ENCODE results near the gene FXYD1.

Gene FXYD1

DNA sequence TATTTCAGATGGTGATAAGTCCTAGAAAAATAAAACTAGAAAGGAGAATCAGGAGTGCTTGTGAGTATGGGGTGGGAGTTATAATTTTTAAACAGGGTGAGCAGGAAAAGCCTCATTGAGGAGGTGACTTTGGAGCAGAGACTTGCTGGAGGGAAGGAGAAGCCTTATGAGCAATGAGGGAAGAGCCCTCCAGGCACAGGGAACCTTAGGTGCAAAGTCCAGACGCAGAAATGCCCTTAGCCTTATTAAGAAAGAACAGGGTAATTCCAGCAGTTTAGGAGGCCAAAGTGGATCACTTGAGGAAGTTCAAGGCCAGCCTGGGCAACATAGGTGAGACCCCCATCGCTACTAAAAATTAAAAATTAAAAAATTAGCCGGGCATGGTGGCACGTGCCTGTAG is 44.0 kb upstream of the FXYD1 start:
- H3K4me1 ChIP-seq (ENCODE audit: low read length), result no peaks in the 10 kb centered on the region
- no peak for TF ChIP-seq EZH2 (optimal IDR thresholded peaks at IDR 0.05; ENCODE audit: low read depth, low read length)
- TF ChIP-seq, protein P1, sequence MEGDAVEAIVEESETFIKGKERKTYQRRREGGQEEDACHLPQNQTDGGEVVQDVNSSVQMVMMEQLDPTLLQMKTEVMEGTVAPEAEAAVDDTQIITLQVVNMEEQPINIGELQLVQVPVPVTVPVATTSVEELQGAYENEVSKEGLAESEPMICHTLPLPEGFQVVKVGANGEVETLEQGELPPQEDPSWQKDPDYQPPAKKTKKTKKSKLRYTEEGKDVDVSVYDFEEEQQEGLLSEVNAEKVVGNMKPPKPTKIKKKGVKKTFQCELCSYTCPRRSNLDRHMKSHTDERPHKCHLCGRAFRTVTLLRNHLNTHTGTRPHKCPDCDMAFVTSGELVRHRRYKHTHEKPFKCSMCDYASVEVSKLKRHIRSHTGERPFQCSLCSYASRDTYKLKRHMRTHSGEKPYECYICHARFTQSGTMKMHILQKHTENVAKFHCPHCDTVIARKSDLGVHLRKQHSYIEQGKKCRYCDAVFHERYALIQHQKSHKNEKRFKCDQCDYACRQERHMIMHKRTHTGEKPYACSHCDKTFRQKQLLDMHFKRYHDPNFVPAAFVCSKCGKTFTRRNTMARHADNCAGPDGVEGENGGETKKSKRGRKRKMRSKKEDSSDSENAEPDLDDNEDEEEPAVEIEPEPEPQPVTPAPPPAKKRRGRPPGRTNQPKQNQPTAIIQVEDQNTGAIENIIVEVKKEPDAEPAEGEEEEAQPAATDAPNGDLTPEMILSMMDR (IDR thresholded peaks at IDR 0.05; ENCODE audit: low read length), result no peak
- no peak for TF ChIP-seq EZH2phosphoT487 (IDR thresholded peaks at IDR 0.05; ENCODE audit: low read length)

DNA sequence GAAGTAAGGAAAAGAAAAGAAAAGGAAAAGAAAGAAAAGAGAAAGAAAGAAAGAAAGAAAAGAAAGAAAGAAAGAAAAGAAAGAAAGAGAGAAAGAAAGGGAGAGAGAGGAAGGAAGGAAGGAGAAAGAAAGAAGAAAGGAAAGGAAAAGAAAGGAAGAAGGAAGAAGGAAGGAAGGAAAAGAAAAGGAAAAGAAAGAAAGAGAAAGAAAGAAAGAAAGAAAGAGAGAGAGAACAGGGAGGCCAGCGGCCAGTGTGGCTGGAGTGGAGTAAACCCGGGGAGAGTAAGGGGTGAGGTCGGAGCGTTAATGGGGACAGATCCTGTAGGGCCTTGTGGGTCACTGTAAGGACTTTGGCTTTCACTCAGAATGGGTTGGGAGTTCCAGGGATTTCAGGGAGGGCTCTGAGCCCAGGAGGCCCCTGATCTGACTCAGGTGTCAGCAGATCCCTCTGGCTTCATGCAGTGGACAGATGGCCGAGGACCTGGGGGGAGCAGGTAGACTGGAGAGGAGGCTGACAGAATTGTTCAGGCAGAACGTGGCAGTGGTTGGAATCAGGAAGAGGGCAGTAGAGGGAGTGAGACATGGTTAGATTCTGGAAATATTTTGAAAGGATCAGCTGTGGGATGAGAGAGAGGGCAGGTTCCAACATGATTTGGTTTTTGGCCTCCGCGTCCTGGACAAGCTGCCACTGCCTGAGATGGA is 42.8 kb upstream of the FXYD1 start:
- no peaks in the 10 kb centered on the region for H3K9me3 ChIP-seq (replicated peaks; ENCODE audit: insufficient read depth, low read length)
- H3K4me2 ChIP-seq (ENCODE audit: low read depth, low read length), result no peak overlapping the region
- H3K9me2 ChIP-seq (replicated peaks; ENCODE audit: insufficient read depth, low read length), result no peaks in the 10 kb centered on the region
- no peak overlapping the region for H3K27ac ChIP-seq (ENCODE audit: low read length)
- no peaks in the 10 kb centered on the region for H3K36me3 ChIP-seq (replicated peaks; ENCODE audit: insufficient read depth, low read length)
- H2AFZ ChIP-seq (ENCODE audit: low read length), result no peak overlapping the region
- DNase-seq, result no peak
- H3K79me2 ChIP-seq (ENCODE audit: low read length), result no peaks in the 10 kb centered on the region
- no peaks in the 10 kb centered on the region for H3F3A ChIP-seq (ENCODE audit: insufficient read depth, low read length)
- H4K20me1 ChIP-seq (ENCODE audit: insufficient read depth, low read length), result no peaks in the 10 kb centered on the region
- TF ChIP-seq EZH2 (optimal IDR thresholded peaks at IDR 0.05; ENCODE audit: low read depth, low read length) (no peak), EZH2phosphoT487 (IDR thresholded peaks at IDR 0.05; ENCODE audit: low read length) (no peak)
- TF ChIP-seq, protein P1 (IDR thresholded peaks at IDR 0.05; ENCODE audit: low read length), result no peak
- no peaks in the 10 kb centered on the region for H3K4me1 ChIP-seq (ENCODE audit: low read length)
- no peak overlapping the region for H3K9ac ChIP-seq (ENCODE audit: low read length)
- peaks cover 68% of the 10 kb centered on the region for H3K27me3 ChIP-seq (replicated peaks; ENCODE audit: insufficient read depth, low read length)
- H3K4me3 ChIP-seq (ENCODE audit: low read length), result no peak overlapping the region

More for the DNA sequence above, 44.0 kb upstream of the FXYD1 start:
- Histone ChIP-seq H3K9ac (ENCODE audit: low read length) (no peak overlapping the region), H3K27me3 (replicated peaks; ENCODE audit: insufficient read depth, low read length) (peaks cover 57% of the 10 kb centered on the region), H3K27ac (ENCODE audit: low read length) (no peak overlapping the region), H3K4me3 (ENCODE audit: low read length) (no peak overlapping the region), H4K20me1 (ENCODE audit: insufficient read depth, low read length) (no peaks in the 10 kb centered on the region), H3K9me3 (replicated peaks; ENCODE audit: insufficient read depth, low read length) (no peaks in the 10 kb centered on the region), H2AFZ (ENCODE audit: low read length) (no peak overlapping the region), H3K79me2 (ENCODE audit: low read length) (no peaks in the 10 kb centered on the region), H3K4me2 (ENCODE audit: low read depth, low read length) (no peak overlapping the region), H3K36me3 (replicated peaks; ENCODE audit: insufficient read depth, low read length) (no peaks in the 10 kb centered on the region), H3F3A (ENCODE audit: insufficient read depth, low read length) (no peaks in the 10 kb centered on the region), H3K9me2 (replicated peaks; ENCODE audit: insufficient read depth, low read length) (no peaks in the 10 kb centered on the region)
- no peak for DNase-seq

DNA sequence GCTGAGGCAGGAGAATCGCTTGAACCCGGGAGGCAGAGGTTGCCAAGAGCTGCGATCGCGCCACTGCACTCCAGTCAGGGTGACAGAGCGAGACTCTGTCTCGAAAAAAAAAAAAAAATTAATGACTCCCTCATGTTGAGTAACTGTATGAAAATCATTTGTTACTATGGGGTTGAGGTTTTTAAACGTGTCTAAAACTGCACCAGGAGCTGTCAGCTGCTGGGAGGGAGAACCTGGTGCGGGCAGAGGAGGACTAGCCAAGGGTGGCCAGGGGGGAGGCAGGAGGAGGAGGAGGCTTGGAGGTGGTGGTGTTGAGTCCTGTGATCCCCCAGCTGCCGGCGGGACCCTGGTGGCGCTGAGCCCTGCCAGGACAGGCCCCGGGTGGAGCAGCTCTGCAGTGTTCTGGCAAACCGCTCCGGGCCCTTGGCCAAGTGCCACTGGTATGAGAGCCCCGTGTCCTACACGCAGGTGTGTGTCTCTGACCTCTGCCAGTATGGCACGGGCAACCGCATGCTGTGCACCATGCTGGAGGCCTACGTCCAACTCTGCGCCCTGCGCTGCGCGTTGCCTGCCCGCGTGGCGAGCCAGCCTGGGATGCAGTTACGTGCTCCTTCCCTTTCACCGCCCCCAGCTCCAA is 40.1 kb upstream of the FXYD1 start:
- Histone ChIP-seq H3K9me2 (replicated peaks; ENCODE audit: insufficient read depth, low read length) (no peaks in the 10 kb centered on the region), H3K4me1 (ENCODE audit: low read length) (no peaks in the 10 kb centered on the region), H3K4me2 (ENCODE audit: low read depth, low read length) (no peak overlapping the region), H3K79me2 (ENCODE audit: low read length) (no peaks in the 10 kb centered on the region), H3K9me3 (replicated peaks; ENCODE audit: insufficient read depth, low read length) (no peaks in the 10 kb centered on the region), H3K27ac (ENCODE audit: low read length) (no peak overlapping the region), H2AFZ (ENCODE audit: low read length) (no peak overlapping the region), H4K20me1 (ENCODE audit: insufficient read depth, low read length) (no peaks in the 10 kb centered on the region), H3K27me3 (replicated peaks; ENCODE audit: insufficient read depth, low read length) (peaks cover 71% of the 10 kb centered on the region), H3K9ac (ENCODE audit: low read length) (no peak overlapping the region), H3F3A (ENCODE audit: insufficient read depth, low read length) (no peaks in the 10 kb centered on the region), H3K36me3 (replicated peaks; ENCODE audit: insufficient read depth, low read length) (no peaks in the 10 kb centered on the region), H3K4me3 (ENCODE audit: low read length) (no peak overlapping the region)
- TF ChIP-seq EZH2 (optimal IDR thresholded peaks at IDR 0.05; ENCODE audit: low read depth, low read length) (no peak), EZH2phosphoT487 (IDR thresholded peaks at IDR 0.05; ENCODE audit: low read length) (no peak)
- TF ChIP-seq, protein P1 (IDR thresholded peaks at IDR 0.05; ENCODE audit: low read length), result no peak
- DNase-seq, result no peak
